Fibroblast of upper back skin (primary cell): ENCODE results near the gene DCAF8L1.
"Not testable (repeated sequence)": the region's sequence is repeated elsewhere in the genome, so short reads cannot be mapped to it uniquely, and the experiment has no call there.

Experiments used
- DNase-seq: peaks from one replicate; pipeline ENCODE4 v3.0.0-alpha.2; 2013

The DCAF8L1 gene

GRCh38 chrX:27981349-27981748 is at the start of gene DCAF8L1:
DCAF8L1 (minus strand) TSS chrX:27981449; CDS start chrX:27981334, 115 bp downstream.
- no peak for DNase-seq

GRCh38 chrX:28022371-28022770 is 41.1 kb upstream of the DCAF8L1 start:
- peak; percentile 1 for DNase-seq

GRCh38 chrX:28016823-28017222 is 35.6 kb upstream of the DCAF8L1 start:
- DNase-seq = no peak

- no peak for DNase-seq
These were observed 34.7 kb upstream of the DCAF8L1 start for GRCh38 chrX:28015993-28016392.

GRCh38 chrX:28010875-28011274 is 29.6 kb upstream of the DCAF8L1 start:
- no peak for DNase-seq

GRCh38 chrX:27998666-27999065 is 17.4 kb upstream of the DCAF8L1 start:
- DNase-seq = peak; percentile 1

GRCh38 chrX:27997622-27998021 is 16.4 kb upstream of the DCAF8L1 start:
- DNase-seq = no peak

- no peak for DNase-seq
These were observed 14.9 kb upstream of the DCAF8L1 start for GRCh38 chrX:27996132-27996531.

GRCh38 chrX:27995611-27996010 is 14.4 kb upstream of the DCAF8L1 start:
- DNase-seq = no peak

GRCh38 chrX:27987862-27988646 is 6.8 kb upstream of the DCAF8L1 start:
- no peak for DNase-seq

GRCh38 chrX:27976934-27977333 is 4.3 kb downstream of the DCAF8L1 start:
- not testable (repeated sequence) for DNase-seq

GRCh38 chrX:27976284-27976683 is 5.0 kb downstream of the DCAF8L1 start:
- peak; percentile 76 for DNase-seq

- no peak for DNase-seq
These were observed 12.4 kb downstream of the DCAF8L1 start for GRCh38 chrX:27968878-27969277.

GRCh38 chrX:27968352-27968751 is 12.9 kb downstream of the DCAF8L1 start:
- no peak for DNase-seq

- DNase-seq = peak; percentile 35
These were observed 14.3 kb downstream of the DCAF8L1 start for GRCh38 chrX:27966955-27967354.

- DNase-seq = no peak
These were observed 14.8 kb downstream of the DCAF8L1 start for GRCh38 chrX:27966492-27966891.

GRCh38 chrX:27965348-27965747 is 15.9 kb downstream of the DCAF8L1 start:
- not testable (repeated sequence) for DNase-seq

- DNase-seq = no peak
These were observed 16.8 kb downstream of the DCAF8L1 start for GRCh38 chrX:27964432-27964831.

- not testable (repeated sequence) for DNase-seq
These were observed 20.8 kb downstream of the DCAF8L1 start for GRCh38 chrX:27960410-27960809.

GRCh38 chrX:27953171-27953570 is 28.1 kb downstream of the DCAF8L1 start:
- DNase-seq = no peak

GRCh38 chrX:27933361-27933760 is 47.9 kb downstream of the DCAF8L1 start:
- no peak for DNase-seq
